Fibroblast of mammary gland (primary cell): Measurements from ENCODE around the gene NCSTN.

ENCODE experiments used
- DNase-seq: peaks from one replicate; pipeline ENCODE4 v3.0.0-alpha.2; 2010; ENCODE audit warnings: low read depth
- H3K4me3 ChIP-seq: 2 replicates; pipeline ENCODE4 v1.5.1; 2011; ENCODE audit warnings: low read depth, mild to moderate bottlenecking, low read length, moderate library complexity; ENCODE audit not compliant: control insufficient read depth
- CTCF ChIP-seq: conservative IDR thresholded peaks from 2 replicates; pipeline ENCODE4 v1.5.1; 2011; ENCODE audit warnings: low read depth, low read length, inconsistent platforms; ENCODE audit not compliant: control insufficient read depth, insufficient read depth

The NCSTN gene

GRCh38 chr1:160346463-160346862 is 3.3 kb downstream of the NCSTN start:
- no peak overlapping the region for H3K4me3 ChIP-seq
- no peak for DNase-seq
- TF ChIP-seq CTCF: no peak

GRCh38 chr1:160346958-160347357 is 3.8 kb downstream of the NCSTN start:
- H3K4me3 ChIP-seq: no peak overlapping the region
- no peak for TF ChIP-seq CTCF
- no peak for DNase-seq

- TF ChIP-seq CTCF: no peak
- H3K4me3 ChIP-seq: no peak overlapping the region
Observed at GRCh38 chr1:160351629-160352028, 8.4 kb downstream of the NCSTN start.

GRCh38 chr1:160352555-160352954 is 9.4 kb downstream of the NCSTN start:
- H3K4me3 ChIP-seq: no peak overlapping the region
- DNase-seq: no peak
- no peak for TF ChIP-seq CTCF

More at GRCh38 chr1:160351629-160352028, 8.4 kb downstream of the NCSTN start:
- DNase-seq: no peak

GRCh38 chr1:160353223-160353622 is 10.0 kb downstream of the NCSTN start:
- no peak for TF ChIP-seq CTCF
- no peak overlapping the region for H3K4me3 ChIP-seq
- DNase-seq: peak; percentile 26

- peak; percentile 50 for TF ChIP-seq CTCF
- DNase-seq: peak; percentile 28
- no peak overlapping the region for H3K4me3 ChIP-seq
Observed at GRCh38 chr1:160354388-160354985, 11.3 kb downstream of the NCSTN start.

GRCh38 chr1:160357286-160358002 is 14.3 kb downstream of the NCSTN start:
- DNase-seq: peak; percentile 37
- no peak for TF ChIP-seq CTCF
- H3K4me3 ChIP-seq: no peak overlapping the region
